Naive B cell (primary cell): ENCODE results near the gene TEX2. TPM values are rescaled to one million over a fixed set of nuclear protein-coding genes. Genes with fewer than 3 reads are reported as not detected.
A peak's percentile ranks its signal among the peaks of the same experiment; 100 is the strongest.

ENCODE experiments used
- ATAC-seq, 2 donors: fragments of 150-1000 bp; cut with Tn5 transposase; 2 replicates each; pipeline ENCODE4 v1.10.0; 2021; ENCODE audit warnings: low read depth in 2 of 2, mild to moderate bottlenecking in 2 of 2, moderate library complexity in 2 of 2
- DNase-seq: peaks from one replicate; pipeline ENCODE4 v3.0.0; 2022
- H3K27ac Mint-ChIP-seq, 6 donors: one replicate each; pipeline ENCODE4 v1.8.0; 2020 to 2022; ENCODE audit warnings: mild to moderate bottlenecking in 6 of 6, mixed read lengths in 6 of 6, moderate library complexity in 5 of 6, inconsistent platforms in 2 of 6
- H3K27me3 Mint-ChIP-seq, 3 donors: one replicate each; pipeline ENCODE4 v1.8.0; 2021 to 2022; ENCODE audit warnings: mixed read lengths in 3 of 3, mild to moderate bottlenecking in 1 of 3
- H3K36me3 Mint-ChIP-seq, 2 donors: one replicate each; pipeline ENCODE4 v1.8.0; 2020 to 2022; ENCODE audit warnings: mixed read lengths in 2 of 2, inconsistent platforms in 1 of 2, mild to moderate bottlenecking in 1 of 2
- H3K4me1 Mint-ChIP-seq, 3 donors: one replicate each; pipeline ENCODE4 v1.8.0; 2020 to 2022; ENCODE audit warnings: mixed read lengths in 3 of 3, inconsistent platforms in 1 of 3, mild to moderate bottlenecking in 1 of 3, moderate library complexity in 1 of 3
- H3K4me3 Mint-ChIP-seq, 8 donors: one replicate each; pipeline ENCODE4 v1.8.0; 2020 to 2022; ENCODE audit warnings: mild to moderate bottlenecking in 8 of 8, mixed read lengths in 8 of 8, moderate library complexity in 8 of 8, inconsistent platforms in 2 of 8
- H3K9me3 Mint-ChIP-seq, 7 donors: one replicate each; pipeline ENCODE4 v1.8.0; 2020 to 2022; ENCODE audit warnings: mixed read lengths in 7 of 7, mild to moderate bottlenecking in 5 of 7, inconsistent platforms in 2 of 7, moderate library complexity in 1 of 7
- polyA plus RNA-seq, 6 donors: library from polyadenylated mRNA; unstranded; fragments of 300-500 nt; fragmentation: Illumina TruSeq; gene quantifications; one replicate each; pipeline ENCODE4 v1.2.3, GENCODE V29; 2021; ENCODE audit warnings: low read depth in 6 of 6

The TEX2 gene
- 1 to 10 TPM; 1.1 to 5.2 (median 3.8) TPM for polyA plus RNA-seq

DNA sequence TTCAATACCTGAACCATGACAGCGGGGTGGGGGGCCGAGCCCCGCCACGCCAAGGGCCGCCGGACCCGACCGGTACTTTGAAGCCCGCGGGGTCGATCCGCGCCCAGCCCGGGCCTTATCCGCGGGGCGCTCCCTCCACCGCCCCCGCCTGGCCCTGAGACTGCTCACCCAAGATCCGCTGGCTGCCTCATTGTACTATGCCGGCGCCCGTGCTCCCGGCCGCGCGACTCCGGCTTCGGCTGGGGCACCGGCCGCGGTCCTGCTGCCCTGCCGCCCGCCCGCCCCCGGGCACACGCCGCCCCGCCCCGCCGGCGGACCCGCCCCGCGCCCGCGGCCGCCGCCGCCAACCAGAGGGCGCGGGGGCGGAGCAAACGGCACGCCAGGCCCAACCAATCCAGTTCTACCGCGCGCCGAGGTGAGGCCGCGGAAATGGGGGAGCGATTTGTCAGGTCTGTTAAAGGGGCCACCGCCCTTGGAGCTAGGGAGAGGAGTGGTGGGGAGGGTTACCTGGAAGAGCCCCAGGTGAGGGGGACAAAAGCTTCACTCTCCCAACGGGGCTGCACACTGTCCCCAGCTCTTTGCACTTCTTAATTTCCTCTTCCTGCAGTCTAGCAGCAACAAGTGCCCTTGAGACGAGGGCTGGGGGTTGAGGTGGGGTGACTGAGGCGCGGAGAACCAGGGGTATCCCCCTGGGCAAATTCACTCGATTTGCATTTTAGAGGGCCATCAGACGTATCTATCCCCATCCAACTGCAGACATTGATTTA is at the start of gene TEX2:
Gene TEX2, minus strand, starts transcription at position 261 of the 767 bp plus-strand sequence. CDS start 49,043 bp downstream, outside the sequence.
- no peaks in the 10 kb centered on the region for H3K9me3 Mint-ChIP-seq
- H3K27me3 Mint-ChIP-seq = peaks cover 6 to 20% (median 15%) of the 10 kb centered on the region in 3 donors
- H3K36me3 Mint-ChIP-seq = no peaks in the 10 kb centered on the region
- H3K27ac Mint-ChIP-seq = peak within 1 kb of the TSS; percentile 75 to 93 (median 84)
- H3K4me1 Mint-ChIP-seq = peaks cover 19 to 28% (median 23%) of the 10 kb centered on the region in 3 donors
- peak within 1 kb of the TSS; percentile 91 to 97 (median 95) for H3K4me3 Mint-ChIP-seq
- ATAC-seq (peak; percentile 85 to 87), DNase-seq (peak; percentile 86)

GRCh38 chr17:64309710-64310109 is 46.6 kb upstream of the TEX2 start:
- Mint-ChIP-seq H3K4me3 (no peak overlapping the region), H3K27me3 (no peaks in the 10 kb centered on the region), H3K27ac (no peak overlapping the region), H3K9me3 (no peaks in the 10 kb centered on the region), H3K4me1 (peaks cover 0 to 4% (median 0%) of the 10 kb centered on the region in 3 donors), H3K36me3 (no peaks in the 10 kb centered on the region)
- ATAC-seq (no peak), DNase-seq (no peak)

DNA sequence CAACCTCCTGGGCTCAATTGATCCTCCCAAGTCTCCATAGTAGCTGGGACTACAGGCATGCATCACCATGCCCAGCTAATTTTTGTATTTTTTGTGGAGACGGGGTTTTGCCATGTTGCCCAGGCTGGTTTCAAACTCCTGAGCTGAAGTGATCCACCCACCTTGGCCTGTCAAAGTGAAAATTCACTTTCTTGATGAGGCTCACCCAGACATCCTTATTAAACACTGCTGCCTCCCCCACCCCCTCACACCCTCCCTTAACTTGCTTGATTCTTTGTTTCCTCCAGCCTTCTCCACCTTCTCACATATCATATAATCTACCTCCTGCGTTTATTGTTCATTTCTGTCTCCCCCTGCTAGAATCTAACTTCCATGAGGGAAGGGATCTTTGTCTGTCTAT is 46.0 kb upstream of the TEX2 start:
- Mint-ChIP-seq H3K9me3 (no peaks in the 10 kb centered on the region), H3K36me3 (no peaks in the 10 kb centered on the region), H3K4me3 (no peak overlapping the region), H3K4me1 (peaks cover 0 to 4% (median 0%) of the 10 kb centered on the region in 3 donors), H3K27ac (no peak overlapping the region), H3K27me3 (no peaks in the 10 kb centered on the region)
- DNase-seq (no peak), ATAC-seq (no peak)

GRCh38 chr17:64306850-64307463 is 43.9 kb upstream of the TEX2 start:
- Mint-ChIP-seq H3K36me3 (no peaks in the 10 kb centered on the region), H3K27me3 (no peaks in the 10 kb centered on the region), H3K4me3 (no peak overlapping the region), H3K27ac (peak overlapping the region in 1 of 6 donors; percentile 59), H3K4me1 (peaks cover 0 to 4% (median 0%) of the 10 kb centered on the region in 3 donors), H3K9me3 (no peaks in the 10 kb centered on the region)
- ATAC-seq (peak; percentile 46 to 60), DNase-seq (peak; percentile 60)

DNA sequence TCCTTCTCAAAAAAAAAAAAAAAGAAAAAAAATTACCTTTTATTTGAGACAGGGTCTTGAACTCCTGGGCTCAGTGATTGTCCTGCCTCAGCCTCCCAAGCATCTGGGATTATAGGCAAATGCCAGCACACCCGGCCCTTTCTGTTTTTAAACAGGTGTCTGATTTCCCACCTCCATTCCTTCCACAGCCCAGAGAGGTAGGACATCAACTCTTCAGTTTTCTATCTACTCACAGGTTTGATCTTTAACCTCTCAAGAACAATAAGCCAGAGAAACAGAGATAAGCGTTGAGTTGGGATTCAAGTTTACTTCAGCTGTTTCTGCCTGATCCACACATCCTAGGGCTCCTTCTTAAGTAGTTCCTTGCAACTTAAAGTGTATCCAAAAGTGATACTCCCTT is 41.5 kb upstream of the TEX2 start:
- Mint-ChIP-seq H3K4me1 (peaks cover 0 to 4% (median 0%) of the 10 kb centered on the region in 3 donors), H3K4me3 (no peak overlapping the region), H3K36me3 (no peaks in the 10 kb centered on the region), H3K27ac (peak overlapping the region in 1 of 6 donors; percentile 67), H3K27me3 (peaks cover 0 to 5% (median 0%) of the 10 kb centered on the region in 3 donors), H3K9me3 (no peaks in the 10 kb centered on the region)
- no peak for DNase-seq
- no peak for ATAC-seq

DNA sequence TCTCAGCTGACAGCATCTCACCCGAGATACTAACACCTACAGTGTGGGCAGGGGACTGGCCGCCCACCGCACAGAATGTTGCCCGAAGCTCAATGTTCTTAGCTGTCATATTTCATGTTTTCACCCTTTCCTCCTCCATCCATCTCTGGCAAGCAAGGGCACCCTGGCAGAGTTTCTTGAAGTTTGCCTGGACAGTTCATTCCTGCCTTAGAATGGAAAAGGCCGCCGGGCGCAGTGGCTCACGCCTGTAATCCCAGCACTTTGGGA is 37.6 kb upstream of the TEX2 start:
- DNase-seq (no peak), ATAC-seq (no peak)
- no peaks in the 10 kb centered on the region for H3K4me1 Mint-ChIP-seq
- H3K36me3 Mint-ChIP-seq = no peaks in the 10 kb centered on the region
- no peak overlapping the region for H3K4me3 Mint-ChIP-seq
- H3K27me3 Mint-ChIP-seq = peaks cover 0 to 5% (median 0%) of the 10 kb centered on the region in 3 donors
- H3K27ac Mint-ChIP-seq = no peak overlapping the region
- H3K9me3 Mint-ChIP-seq = no peaks in the 10 kb centered on the region

GRCh38 chr17:64297467-64298088 is 34.5 kb upstream of the TEX2 start:
- no peak overlapping the region for H3K27ac Mint-ChIP-seq
- H3K36me3 Mint-ChIP-seq = no peaks in the 10 kb centered on the region
- peaks cover 0 to 4% (median 2%) of the 10 kb centered on the region in 3 donors for H3K4me1 Mint-ChIP-seq
- peaks cover 0 to 2% (median 0%) of the 10 kb centered on the region in 7 donors for H3K9me3 Mint-ChIP-seq
- H3K4me3 Mint-ChIP-seq = no peak overlapping the region
- no peak for ATAC-seq
- DNase-seq = no peak
- peaks cover 0 to 5% (median 0%) of the 10 kb centered on the region in 3 donors for H3K27me3 Mint-ChIP-seq

- peaks cover 0 to 5% (median 0%) of the 10 kb centered on the region in 3 donors for H3K27me3 Mint-ChIP-seq
- H3K4me1 Mint-ChIP-seq = peaks cover 0 to 4% (median 2%) of the 10 kb centered on the region in 3 donors
- H3K27ac Mint-ChIP-seq = peak overlapping the region in 1 of 6 donors; percentile 54
- peaks cover 3 to 5% of the 10 kb centered on the region in 2 donors for H3K36me3 Mint-ChIP-seq
- H3K9me3 Mint-ChIP-seq = peaks cover 3 to 9% (median 6%) of the 10 kb centered on the region in 7 donors
- no peak for ATAC-seq
- peak overlapping the region in 1 of 8 donors; percentile 15 for H3K4me3 Mint-ChIP-seq
- DNase-seq = no peak
These were observed 33.2 kb upstream of the TEX2 start for GRCh38 chr17:64296246-64296645.

DNA sequence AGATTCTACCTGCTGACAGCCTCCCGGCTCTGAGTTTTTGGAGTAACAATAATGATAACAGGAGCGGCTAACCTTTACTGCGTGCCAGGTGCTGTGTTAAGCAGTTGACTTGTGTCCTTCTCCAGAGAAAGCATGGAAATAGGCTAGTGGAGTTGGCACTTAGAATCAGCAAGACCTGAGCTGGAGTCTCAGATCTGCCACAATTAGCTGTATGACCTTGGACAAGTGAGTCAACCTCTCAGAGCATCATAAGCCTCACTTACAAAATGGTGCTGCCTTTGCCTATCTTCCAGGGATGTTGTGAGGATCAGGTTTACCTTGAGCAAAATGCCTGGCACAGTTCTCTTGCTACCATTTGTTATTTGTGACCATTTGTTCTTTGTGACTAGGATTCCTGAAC is 32.1 kb upstream of the TEX2 start:
- H3K27ac Mint-ChIP-seq = no peak overlapping the region
- peaks cover 5 to 19% (median 11%) of the 10 kb centered on the region in 7 donors for H3K9me3 Mint-ChIP-seq
- peaks cover 0 to 2% (median 0%) of the 10 kb centered on the region in 3 donors for H3K27me3 Mint-ChIP-seq

DNA sequence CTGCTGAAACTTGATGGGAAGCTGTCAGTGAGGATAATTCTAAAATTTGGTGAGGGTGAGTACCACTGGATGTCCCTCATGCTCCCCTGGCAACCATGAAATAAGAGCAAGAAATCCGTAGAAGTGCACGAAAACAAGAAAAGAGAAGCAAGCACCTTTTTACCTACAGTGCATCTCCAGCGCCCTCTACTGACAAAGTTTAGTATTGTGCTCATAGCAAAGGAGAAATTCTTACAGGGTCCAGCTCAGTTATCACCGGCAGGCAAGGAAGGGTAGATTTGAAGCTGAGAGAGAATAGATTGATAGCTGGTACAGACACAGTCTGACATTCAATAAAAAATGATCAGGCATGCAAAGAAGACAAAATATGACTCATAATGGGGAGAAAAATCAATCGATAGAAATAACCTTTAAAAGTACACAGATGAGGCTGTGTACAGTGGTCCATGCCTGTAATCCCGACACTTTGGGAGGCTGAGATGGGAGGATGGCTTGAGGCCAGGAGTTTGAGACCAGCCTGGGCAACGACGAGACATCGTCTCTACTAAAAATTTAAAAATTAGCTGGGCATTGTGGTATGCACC is 28.3 kb upstream of the TEX2 start:
- H3K27me3 Mint-ChIP-seq = no peaks in the 10 kb centered on the region
- peaks cover 5 to 23% (median 11%) of the 10 kb centered on the region in 7 donors for H3K9me3 Mint-ChIP-seq
- no peak for DNase-seq
- no peak overlapping the region for H3K4me3 Mint-ChIP-seq
- H3K4me1 Mint-ChIP-seq = peaks cover 8 to 13% (median 11%) of the 10 kb centered on the region in 3 donors
- H3K36me3 Mint-ChIP-seq = peaks cover 5 to 9% of the 10 kb centered on the region in 2 donors
- no peak overlapping the region for H3K27ac Mint-ChIP-seq
- ATAC-seq = no peak

More for the DNA sequence above, 32.1 kb upstream of the TEX2 start:
- ATAC-seq (no peak), DNase-seq (no peak)
- Mint-ChIP-seq H3K4me3 (no peak overlapping the region), H3K36me3 (peaks cover 5 to 9% of the 10 kb centered on the region in 2 donors), H3K4me1 (peaks cover 4 to 10% (median 6%) of the 10 kb centered on the region in 3 donors)

GRCh38 chr17:64289741-64290141 is 26.7 kb upstream of the TEX2 start:
- Mint-ChIP-seq H3K9me3 (peaks cover 5 to 23% (median 11%) of the 10 kb centered on the region in 7 donors), H3K4me1 (peaks cover 8 to 13% (median 11%) of the 10 kb centered on the region in 3 donors), H3K4me3 (peak overlapping the region in 1 of 8 donors; percentile 30)

GRCh38 chr17:64282753-64283080 is 19.7 kb upstream of the TEX2 start:
- H3K4me3 Mint-ChIP-seq = no peak overlapping the region
- H3K27me3 Mint-ChIP-seq = peaks cover 0 to 6% (median 0%) of the 10 kb centered on the region in 3 donors
- no peak for ATAC-seq

More at GRCh38 chr17:64289741-64290141, 26.7 kb upstream of the TEX2 start:
- Mint-ChIP-seq H3K36me3 (peaks cover 5 to 9% of the 10 kb centered on the region in 2 donors), H3K27me3 (no peaks in the 10 kb centered on the region), H3K27ac (peak overlapping the region in 2 of 6 donors; percentile 49 to 76)
- DNase-seq = no peak
- no peak for ATAC-seq

More at GRCh38 chr17:64282753-64283080, 19.7 kb upstream of the TEX2 start:
- Mint-ChIP-seq H3K36me3 (no peaks in the 10 kb centered on the region), H3K9me3 (no peaks in the 10 kb centered on the region), H3K4me1 (peaks cover 0 to 4% (median 1%) of the 10 kb centered on the region in 3 donors), H3K27ac (no peak overlapping the region)
- no peak for DNase-seq
